ENCODE data around the gene ESRRG. TPM values are rescaled to one million over a fixed set of nuclear protein-coding genes. Genes with fewer than 3 reads are reported as not detected.

The ESRRG gene
- total and polyA plus RNA-seq, 4 donors = 0.07 to 0.47 (median 0.20) TPM

GRCh38 chr1:216662681-216663080, 60.5 kb downstream of the ESRRG start:
- WGBS = 82% methylated on average over 3 of the region's 3 CpGs
- Histone ChIP-seq H3K36me3 (ENCODE audit: control insufficient read depth in 4 of 4, insufficient read depth in 3 of 4, low read depth in 1 of 4, low read length in 3 of 4) (no peaks in the 10 kb centered on the region), H3K9ac (ENCODE audit: low read depth in 1 of 2, low read length in 2 of 2) (no peak overlapping the region), H3K27me3 (ENCODE audit: control insufficient read depth in 4 of 4, insufficient read depth in 4 of 4, low read length in 3 of 4) (no peaks in the 10 kb centered on the region), H3K27ac (ENCODE audit: low read depth in 1 of 2, low read length in 2 of 2) (no peak overlapping the region), H3K4me3 (ENCODE audit: low read depth in 1 of 3, low read length in 3 of 3) (no peak overlapping the region), H3K9me3 (ENCODE audit: control insufficient read depth in 4 of 4, low read length in 3 of 4) (no peaks in the 10 kb centered on the region), H3K4me1 (ENCODE audit: control insufficient read depth in 4 of 4, insufficient read depth in 4 of 4, low read length in 3 of 4) (no peaks in the 10 kb centered on the region)
- DNase-seq (ENCODE audit: low spot score) = no peak
- TF ChIP-seq FOXA1 (IDR thresholded peaks at IDR 0.05) (no peak), RXRA (IDR thresholded peaks at IDR 0.05) (no peak), JUND (IDR thresholded peaks at IDR 0.05) (no peak), REST (IDR thresholded peaks at IDR 0.05) (no peak), YY1 (IDR thresholded peaks at IDR 0.05) (no peak), GABPA (IDR thresholded peaks at IDR 0.05 in 1 of 2, conservative IDR thresholded peaks at IDR 0.05 in 1 of 2) (no peak)
- TF ChIP-seq, protein P1, sequence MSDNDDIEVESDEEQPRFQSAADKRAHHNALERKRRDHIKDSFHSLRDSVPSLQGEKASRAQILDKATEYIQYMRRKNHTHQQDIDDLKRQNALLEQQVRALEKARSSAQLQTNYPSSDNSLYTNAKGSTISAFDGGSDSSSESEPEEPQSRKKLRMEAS (IDR thresholded peaks at IDR 0.05) = no peak
- TF ChIP-seq, protein P2, sequence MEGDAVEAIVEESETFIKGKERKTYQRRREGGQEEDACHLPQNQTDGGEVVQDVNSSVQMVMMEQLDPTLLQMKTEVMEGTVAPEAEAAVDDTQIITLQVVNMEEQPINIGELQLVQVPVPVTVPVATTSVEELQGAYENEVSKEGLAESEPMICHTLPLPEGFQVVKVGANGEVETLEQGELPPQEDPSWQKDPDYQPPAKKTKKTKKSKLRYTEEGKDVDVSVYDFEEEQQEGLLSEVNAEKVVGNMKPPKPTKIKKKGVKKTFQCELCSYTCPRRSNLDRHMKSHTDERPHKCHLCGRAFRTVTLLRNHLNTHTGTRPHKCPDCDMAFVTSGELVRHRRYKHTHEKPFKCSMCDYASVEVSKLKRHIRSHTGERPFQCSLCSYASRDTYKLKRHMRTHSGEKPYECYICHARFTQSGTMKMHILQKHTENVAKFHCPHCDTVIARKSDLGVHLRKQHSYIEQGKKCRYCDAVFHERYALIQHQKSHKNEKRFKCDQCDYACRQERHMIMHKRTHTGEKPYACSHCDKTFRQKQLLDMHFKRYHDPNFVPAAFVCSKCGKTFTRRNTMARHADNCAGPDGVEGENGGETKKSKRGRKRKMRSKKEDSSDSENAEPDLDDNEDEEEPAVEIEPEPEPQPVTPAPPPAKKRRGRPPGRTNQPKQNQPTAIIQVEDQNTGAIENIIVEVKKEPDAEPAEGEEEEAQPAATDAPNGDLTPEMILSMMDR (IDR thresholded peaks at IDR 0.05; ENCODE audit: low read depth, low read length, missing input control) = no peak
- TF ChIP-seq, protein P3, sequence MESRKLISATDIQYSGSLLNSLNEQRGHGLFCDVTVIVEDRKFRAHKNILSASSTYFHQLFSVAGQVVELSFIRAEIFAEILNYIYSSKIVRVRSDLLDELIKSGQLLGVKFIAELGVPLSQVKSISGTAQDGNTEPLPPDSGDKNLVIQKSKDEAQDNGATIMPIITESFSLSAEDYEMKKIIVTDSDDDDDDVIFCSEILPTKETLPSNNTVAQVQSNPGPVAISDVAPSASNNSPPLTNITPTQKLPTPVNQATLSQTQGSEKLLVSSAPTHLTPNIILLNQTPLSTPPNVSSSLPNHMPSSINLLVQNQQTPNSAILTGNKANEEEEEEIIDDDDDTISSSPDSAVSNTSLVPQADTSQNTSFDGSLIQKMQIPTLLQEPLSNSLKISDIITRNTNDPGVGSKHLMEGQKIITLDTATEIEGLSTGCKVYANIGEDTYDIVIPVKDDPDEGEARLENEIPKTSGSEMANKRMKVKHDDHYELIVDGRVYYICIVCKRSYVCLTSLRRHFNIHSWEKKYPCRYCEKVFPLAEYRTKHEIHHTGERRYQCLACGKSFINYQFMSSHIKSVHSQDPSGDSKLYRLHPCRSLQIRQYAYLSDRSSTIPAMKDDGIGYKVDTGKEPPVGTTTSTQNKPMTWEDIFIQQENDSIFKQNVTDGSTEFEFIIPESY (IDR thresholded peaks at IDR 0.05) = no peak
- TF ChIP-seq, protein P4, sequence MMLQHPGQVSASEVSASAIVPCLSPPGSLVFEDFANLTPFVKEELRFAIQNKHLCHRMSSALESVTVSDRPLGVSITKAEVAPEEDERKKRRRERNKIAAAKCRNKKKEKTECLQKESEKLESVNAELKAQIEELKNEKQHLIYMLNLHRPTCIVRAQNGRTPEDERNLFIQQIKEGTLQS (IDR thresholded peaks at IDR 0.05) = no peak

- no peaks in the 10 kb centered on the region for H3K9me3 ChIP-seq (ENCODE audit: control insufficient read depth in 4 of 4, low read length in 3 of 4)
- H3K9ac ChIP-seq (ENCODE audit: low read depth in 1 of 2, low read length in 2 of 2) = no peak overlapping the region
- WGBS = 72% methylated on average over 1 of the region's 1 CpG
- H3K27ac ChIP-seq (ENCODE audit: low read depth in 1 of 2, low read length in 2 of 2) = no peak overlapping the region
- H3K36me3 ChIP-seq (ENCODE audit: control insufficient read depth in 4 of 4, insufficient read depth in 3 of 4, low read depth in 1 of 4, low read length in 3 of 4) = no peaks in the 10 kb centered on the region
- no peaks in the 10 kb centered on the region for H3K27me3 ChIP-seq (ENCODE audit: control insufficient read depth in 4 of 4, insufficient read depth in 4 of 4, low read length in 3 of 4)
- no peak overlapping the region for H3K4me3 ChIP-seq (ENCODE audit: low read depth in 1 of 3, low read length in 3 of 3)
- no peak for DNase-seq (ENCODE audit: low spot score)
- no peaks in the 10 kb centered on the region for H3K4me1 ChIP-seq (ENCODE audit: control insufficient read depth in 4 of 4, insufficient read depth in 4 of 4, low read length in 3 of 4)
- TF ChIP-seq NR2F2 (IDR thresholded peaks at IDR 0.05) (no peak), YY1 (IDR thresholded peaks at IDR 0.05) (no peak), HNF4A (conservative IDR thresholded peaks at IDR 0.05) (no peak), HNF4G (IDR thresholded peaks at IDR 0.05) (no peak), SP1 (IDR thresholded peaks at IDR 0.05) (no peak), RAD21 (IDR thresholded peaks at IDR 0.05) (no peak), TAF1 (conservative IDR thresholded peaks at IDR 0.05) (no peak), EGR1 (IDR thresholded peaks at IDR 0.05; ENCODE audit: low read depth in 2 of 2) (no peak), REST (IDR thresholded peaks at IDR 0.05) (no peak), FOXA2 (IDR thresholded peaks at IDR 0.05) (no peak), GABPA (IDR thresholded peaks at IDR 0.05 in 1 of 2, conservative IDR thresholded peaks at IDR 0.05 in 1 of 2) (no peak)
- TF ChIP-seq, protein P1 (IDR thresholded peaks at IDR 0.05) = no peak
- TF ChIP-seq, protein P4 (IDR thresholded peaks at IDR 0.05) = no peak
These were observed 62.7 kb downstream of the ESRRG start for GRCh38 chr1:216660561-216660960.
